Brain pericyte (primary cell): Measurements from ENCODE around the gene EIF4EBP3.

Experiments used
- DNase-seq: peaks from one replicate; pipeline ENCODE4 v3.0.0-alpha.2; 2012; ENCODE audit warnings: low read depth, low spot score

EIF4EBP3 gene

GRCh38 chr5:140547508-140548299 lies at the start of gene EIF4EBP3:
TSS of gene EIF4EBP3 (plus strand) at chr5:140547662. CDS start at chr5:140547738, 76 bp downstream.
- peak; percentile 90 for DNase-seq

DNA sequence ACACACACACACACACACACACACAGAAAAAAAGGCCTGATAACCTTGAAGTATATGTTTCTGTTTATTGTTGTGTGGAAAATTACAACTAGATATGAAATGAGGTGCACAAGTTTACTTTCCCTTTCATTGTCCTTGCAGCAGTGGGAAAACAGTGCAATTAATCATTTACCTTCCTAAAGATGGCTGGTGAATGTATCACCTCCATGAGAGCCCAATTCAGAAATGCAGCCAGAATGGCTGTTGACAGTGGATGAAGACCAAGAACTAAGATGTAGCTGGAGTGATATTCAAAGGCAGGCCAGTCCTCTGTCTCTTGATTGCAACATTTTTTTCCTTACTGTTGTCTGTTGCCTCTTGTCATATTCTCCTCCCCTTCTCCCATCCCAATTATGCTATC lies 49.6 kb upstream of the EIF4EBP3 start:
- no peak for DNase-seq

DNA sequence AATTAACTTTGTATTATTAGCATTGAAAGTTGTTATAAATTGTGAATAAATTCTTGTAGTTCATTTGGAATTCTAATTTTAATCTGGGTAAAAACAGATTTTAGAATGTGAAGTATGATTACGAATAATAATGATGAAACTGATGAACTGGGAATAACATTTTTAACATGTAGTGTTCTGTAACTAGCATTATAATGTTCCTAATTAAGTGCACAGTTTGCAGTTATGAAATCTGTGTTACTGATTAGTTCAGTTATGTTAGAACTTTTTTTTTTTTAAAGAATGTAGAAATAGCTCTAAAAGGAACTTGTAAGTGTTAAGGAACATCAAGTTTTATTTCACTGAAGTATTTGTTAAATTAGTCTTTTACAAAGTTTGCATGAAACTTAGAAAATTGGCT lies 48.9 kb upstream of the EIF4EBP3 start:
- no peak for DNase-seq

DNA sequence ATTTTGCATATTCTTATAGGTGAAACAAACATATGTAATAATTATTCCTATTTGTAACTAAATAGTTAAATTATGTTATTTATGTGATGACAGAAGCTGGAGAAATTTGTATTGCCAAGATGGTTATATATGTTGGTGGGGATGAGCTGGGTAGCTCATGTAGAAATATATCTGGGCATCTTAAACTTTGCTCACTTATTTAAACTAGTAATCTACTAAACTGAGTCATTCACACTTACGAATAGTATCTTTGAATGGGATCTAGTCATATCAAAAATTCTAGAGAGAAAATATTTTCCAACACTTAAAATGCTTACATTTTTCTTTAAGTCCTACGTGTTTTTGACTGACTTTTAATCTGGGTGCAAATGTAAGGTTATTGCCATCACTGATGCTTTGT lies 44.6 kb upstream of the EIF4EBP3 start:
- DNase-seq = no peak

GRCh38 chr5:140509898-140510297 lies 37.6 kb upstream of the EIF4EBP3 start:
- no peak for DNase-seq

DNA sequence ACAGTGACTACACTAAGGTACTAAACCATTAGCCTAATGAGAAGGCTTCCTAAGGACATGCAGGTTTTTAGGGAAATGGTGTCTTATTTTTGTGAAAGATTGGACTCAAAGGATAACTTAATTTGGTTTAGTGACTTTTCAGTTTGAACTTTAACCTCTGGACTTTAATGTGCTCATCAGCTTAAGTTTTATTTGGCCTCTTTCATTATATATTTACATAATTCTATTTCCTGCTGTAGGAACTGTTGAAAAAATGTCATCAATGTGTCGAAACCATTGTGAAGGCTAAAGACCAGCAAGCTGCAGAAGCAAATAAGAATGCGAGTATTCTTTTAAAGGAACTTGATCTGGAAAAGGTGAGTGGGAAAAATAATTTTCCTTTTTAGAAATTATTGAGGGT lies 34.3 kb upstream of the EIF4EBP3 start:
- DNase-seq = no peak

- no peak for DNase-seq
Measured at GRCh38 chr5:140524003-140524402, 23.5 kb upstream of the EIF4EBP3 start.

GRCh38 chr5:140540227-140540626 lies 7.2 kb upstream of the EIF4EBP3 start:
- DNase-seq = no peak

DNA sequence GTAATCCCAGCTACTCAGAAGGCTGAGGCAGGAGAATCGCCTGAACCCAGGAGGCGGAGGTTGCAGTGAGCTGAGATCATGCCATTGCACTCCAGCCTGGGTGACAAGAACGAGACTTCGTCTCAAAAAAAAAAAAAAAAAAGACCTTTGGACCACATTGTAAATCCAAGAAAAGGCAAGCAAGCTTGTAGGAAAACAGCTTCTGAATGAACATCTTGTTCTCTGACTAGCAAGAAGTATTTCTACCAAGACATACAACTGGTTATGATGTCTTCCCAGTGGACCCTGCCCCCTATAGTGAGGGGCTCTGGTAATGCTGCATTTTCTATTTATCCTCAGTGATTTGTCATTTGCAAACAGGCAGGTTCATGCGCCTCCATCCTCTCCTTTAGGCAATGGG lies 4.5 kb upstream of the EIF4EBP3 start:
- no peak for DNase-seq

DNA sequence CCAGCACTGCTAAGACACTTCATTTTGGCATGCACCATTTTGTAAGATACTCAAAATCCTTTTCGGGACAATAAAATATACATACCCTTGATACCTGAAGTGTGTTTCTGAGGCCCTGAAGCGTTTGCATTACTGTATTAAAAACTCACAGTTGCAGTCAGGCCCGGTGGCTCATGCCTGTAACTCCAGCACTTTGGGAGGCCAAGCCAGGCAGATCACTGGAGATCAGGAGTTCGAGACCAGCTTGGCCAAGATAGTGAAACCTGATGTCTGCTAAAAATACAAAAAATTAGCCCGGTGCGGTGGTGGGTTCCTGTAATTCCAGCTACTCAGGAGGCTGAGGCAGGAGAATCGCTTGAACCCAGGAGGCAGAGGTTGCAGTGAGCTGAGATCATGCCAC lies 2.5 kb upstream of the EIF4EBP3 start:
- no peak for DNase-seq

GRCh38 chr5:140545606-140546005 lies 1.9 kb upstream of the EIF4EBP3 start:
- DNase-seq = no peak

DNA sequence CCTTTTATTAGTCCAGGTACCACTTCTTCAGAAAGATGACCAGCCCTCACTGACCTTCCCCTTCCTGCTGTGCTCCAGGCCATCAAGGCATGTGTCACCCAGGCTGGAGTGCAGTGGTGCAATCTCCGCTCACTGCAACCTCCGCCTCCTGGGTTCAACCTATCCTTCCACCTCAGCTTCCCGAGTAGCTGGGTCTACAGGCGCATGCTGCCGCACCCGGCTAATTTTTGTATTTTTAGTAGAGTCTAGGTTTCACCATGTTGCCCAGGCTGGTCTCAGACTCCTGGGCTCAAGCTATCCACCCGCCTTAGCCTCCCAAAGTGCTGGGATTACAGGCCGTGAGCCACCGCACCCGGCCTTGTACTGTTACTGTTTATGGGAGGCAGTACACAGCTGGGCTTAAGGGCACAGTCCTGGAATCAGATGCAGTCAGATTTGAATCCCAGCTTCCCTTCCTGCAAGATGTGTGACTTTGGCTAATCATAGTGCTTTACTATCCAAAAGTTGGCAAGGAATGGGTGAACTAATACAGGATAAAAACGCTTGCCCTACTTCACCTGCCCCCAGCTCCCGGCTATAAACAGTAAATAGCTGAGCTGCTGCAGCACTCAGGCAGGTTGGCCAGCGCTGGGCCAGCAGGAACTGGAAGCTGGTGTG lies 483 bp upstream of the EIF4EBP3 start:
- no peak for DNase-seq

DNA sequence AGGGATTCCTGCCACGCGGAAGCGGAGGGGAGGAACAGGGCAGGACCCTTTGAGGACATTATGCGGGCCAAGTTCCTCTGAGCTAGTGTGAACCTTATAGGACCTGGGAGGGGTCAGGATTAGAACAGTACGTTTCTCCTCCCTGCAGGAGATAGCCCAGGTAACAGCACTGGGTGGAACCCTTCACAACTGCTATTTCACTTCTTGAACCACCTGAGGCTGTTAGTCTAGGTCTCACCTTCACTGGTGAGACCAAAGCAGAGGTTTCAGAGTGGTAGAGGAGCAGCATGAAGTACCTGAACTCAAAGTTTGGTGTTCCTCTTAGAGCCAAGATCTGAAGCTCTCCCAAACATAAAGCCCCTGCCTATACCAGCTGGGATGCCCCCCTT lies 832 bp downstream of the EIF4EBP3 start:
- no peak for DNase-seq

DNA sequence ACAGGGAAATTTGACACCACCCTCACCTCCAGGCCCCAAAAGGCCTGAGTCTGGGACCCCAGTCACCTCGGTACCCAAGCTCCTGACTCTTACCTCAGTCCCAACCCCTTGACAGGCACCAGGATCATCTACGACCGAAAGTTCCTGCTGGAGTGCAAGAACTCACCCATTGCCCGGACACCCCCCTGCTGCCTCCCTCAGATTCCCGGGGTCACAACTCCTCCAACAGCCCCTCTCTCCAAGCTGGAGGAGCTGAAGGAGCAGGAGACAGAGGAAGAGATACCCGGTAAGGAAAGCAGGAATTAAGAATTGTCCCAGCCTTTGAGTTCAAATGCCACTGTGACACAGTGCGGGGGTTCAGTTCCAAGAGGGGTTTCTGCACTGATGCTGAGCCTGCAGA lies 1.3 kb downstream of the EIF4EBP3 start:
- no peak for DNase-seq

- DNase-seq = no peak
Measured at GRCh38 chr5:140549237-140550144, 2.0 kb downstream of the EIF4EBP3 start.

DNA sequence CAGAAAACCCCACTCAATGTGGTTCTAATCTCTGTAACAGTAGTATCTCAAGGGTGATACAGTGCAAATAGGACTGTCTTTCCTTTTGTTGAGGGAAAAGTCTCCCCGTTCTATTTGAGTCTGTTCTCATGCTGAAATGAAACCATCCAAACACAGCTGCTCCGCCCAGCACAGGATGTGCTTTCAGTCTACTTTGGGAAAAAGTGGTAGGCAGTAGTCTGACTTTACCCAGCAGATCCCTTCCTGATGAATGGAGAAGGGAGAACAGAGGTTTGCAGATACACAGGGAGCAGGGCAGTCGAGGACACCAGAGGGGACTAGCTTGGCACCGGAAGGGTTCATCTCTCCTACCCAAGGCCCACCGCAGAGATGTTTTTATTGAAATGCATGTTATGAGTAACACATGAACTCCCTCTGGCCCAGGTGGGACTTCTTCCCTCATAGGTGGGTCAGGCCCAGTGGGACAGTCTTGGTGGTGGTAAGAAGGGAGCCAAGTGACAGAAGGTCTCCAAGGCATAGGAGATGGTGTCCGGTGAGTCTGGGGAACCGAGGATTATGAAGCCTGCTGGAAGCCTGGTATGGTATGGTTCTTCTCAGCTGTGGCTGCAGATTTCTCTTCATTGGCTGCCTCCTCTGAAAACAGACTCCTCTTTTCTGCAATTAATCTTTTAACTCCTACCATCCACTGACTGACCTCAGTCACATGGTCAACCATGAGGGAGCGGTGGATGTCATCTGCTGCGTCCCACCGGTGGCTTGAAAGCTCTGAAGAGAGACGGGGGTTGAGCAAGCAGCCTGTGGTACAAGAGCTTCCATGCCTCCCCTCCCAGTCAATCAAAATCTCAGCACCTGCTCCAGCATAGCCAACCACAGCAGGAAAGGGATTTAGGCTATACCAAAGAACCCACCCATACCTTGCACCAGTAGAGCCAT lies 3.0 kb downstream of the EIF4EBP3 start:
- no peak for DNase-seq

GRCh38 chr5:140551872-140552271 lies 4.4 kb downstream of the EIF4EBP3 start:
- no peak for DNase-seq

DNA sequence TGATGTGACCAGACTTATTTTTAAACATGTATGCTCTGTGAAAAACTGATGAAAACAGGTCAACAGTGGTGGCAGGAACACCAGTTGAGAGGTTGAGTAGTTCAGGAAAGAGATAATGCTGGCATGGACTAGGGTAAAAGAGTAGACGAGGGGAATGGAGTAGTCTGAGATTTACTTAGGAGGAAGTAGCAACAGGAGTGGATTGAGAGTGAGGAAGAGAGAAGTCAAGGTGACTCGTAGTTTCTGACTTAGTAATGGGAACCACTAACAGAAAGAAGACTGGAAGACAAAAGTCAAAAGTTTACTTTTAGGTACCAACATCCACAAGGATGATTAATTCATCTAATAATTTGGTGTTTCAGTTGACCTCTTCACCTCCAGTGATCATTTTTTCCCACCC lies 6.2 kb downstream of the EIF4EBP3 start:
- DNase-seq = no peak

DNA sequence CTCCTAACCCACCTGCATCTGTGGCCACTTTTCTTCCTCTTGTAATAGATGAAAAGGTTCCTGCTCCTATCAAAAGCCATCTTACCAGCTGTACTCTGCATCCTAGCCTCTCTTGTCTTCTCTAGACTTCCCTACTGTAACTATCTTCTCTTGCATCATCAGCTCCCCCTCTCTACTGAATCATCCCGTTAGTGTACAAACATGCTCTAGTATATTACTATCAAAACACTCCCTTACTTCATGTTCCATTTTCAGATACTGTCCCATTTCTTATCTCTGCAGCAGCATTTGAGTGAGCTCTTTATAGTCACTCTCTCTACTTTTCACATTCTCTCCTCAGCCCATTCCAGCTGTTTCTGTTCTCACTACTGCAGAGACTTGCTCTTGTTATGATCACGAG lies 7.0 kb downstream of the EIF4EBP3 start:
- no peak for DNase-seq

GRCh38 chr5:140555747-140556312 lies 8.4 kb downstream of the EIF4EBP3 start:
- no peak for DNase-seq

GRCh38 chr5:140556438-140556837 lies 9.0 kb downstream of the EIF4EBP3 start:
- DNase-seq = no peak
